HepG2 (cell line): ENCODE measurements around the gene NDUFS1. TPM values are rescaled to one million over a fixed set of nuclear protein-coding genes. Genes with fewer than 3 reads are reported as not detected.

Experiments
- ATAC-seq: fragments of 200-7000 bp; cut with Tn5 transposase; 3 replicates; pipeline ENCODE4 v1.9.1; 2020; ENCODE audit warnings: mild to moderate bottlenecking, moderate library complexity
- BruUV-seq: library from RNA; stranded (reverse); fragments of 400-500 nt; replicated peaks from 2 replicates; lab custom pipeline; 2021; lab: Mats Ljungman, UMichigan
- CTCF ChIA-PET: fragments of 300-600 bp; formaldehyde crosslinking; extraction: SDS; loops from one replicate; lab custom pipeline; 2021; ENCODE audit warnings: low total read pairs, inconsistent platforms, low intra/inter-chr PET ratio; lab: Yijun Ruan, JAX
- POLR2A ChIA-PET: fragments of 350-600 bp; sonication (Branson Sonifier 250); formaldehyde crosslinking; loops from one replicate; lab custom pipeline; 2020; ENCODE audit warnings: antibody characterized with exemption, inconsistent platforms; lab: Yijun Ruan, JAX
- DNase-seq: peaks from one replicate; pipeline ENCODE4 v3.0.0-alpha.2; 2015; ENCODE audit warnings: low spot score
- FAIRE-seq: peaks from 3 replicates; lab custom pipeline; 2011; peaks lifted over from hg19 to GRCh38; lab: Jason Lieb, UNC
- H2AFZ ChIP-seq: one replicate; pipeline ENCODE4 v1.6.1; 2011; ENCODE audit warnings: low read length, inconsistent platforms
- H3K27ac ChIP-seq: fragments of 300-600 bp; 3 replicates; pipeline ENCODE4 v1.8.0; 2011; ENCODE audit warnings: mixed run types, mild to moderate bottlenecking, mixed read lengths, low read length, inconsistent platforms; ENCODE audit not compliant: insufficient read depth; ENCODE audit errors: extremely low read length
- H3K27me3 ChIP-seq, 2 experiments: fragments of 200-600 bp in 1 of 2; 2 replicates in 1 of 2; 3 replicates in 1 of 2; pipeline versions ENCODE4 v1.6.0 to v1.8.0; 2011; ENCODE audit warnings: low read length in 2 of 2, mild to moderate bottlenecking in 2 of 2, moderate library complexity in 2 of 2, inconsistent platforms in 1 of 2; ENCODE audit not compliant: insufficient read depth in 2 of 2, control insufficient read depth in 1 of 2
- H3K36me3 ChIP-seq, 2 experiments: fragments of 200-600 bp in 1 of 2; replicated peaks in 1 of 2; 2 replicates in 1 of 2; 3 replicates in 1 of 2; pipeline versions ENCODE4 v1.5.1 to v1.8.0; 2011; ENCODE audit warnings: low read length in 2 of 2, inconsistent platforms in 1 of 2; ENCODE audit not compliant: insufficient read depth in 2 of 2, control insufficient read depth in 1 of 2
- H3K4me1 ChIP-seq: 2 replicates; pipeline ENCODE4 v1.5.1; 2012; ENCODE audit warnings: low read length, inconsistent platforms; ENCODE audit not compliant: insufficient read depth
- H3K4me2 ChIP-seq: 2 replicates; pipeline ENCODE4 v1.6.0; 2011; ENCODE audit warnings: low read depth, low read length, inconsistent platforms
- H3K4me3 ChIP-seq, 3 experiments: fragments of 200-600 bp in 1 of 3; sonication (generic), shearing (Covaris generic) in 1 of 3; replicated peaks in 1 of 3; 2 replicates each; pipeline ENCODE4 v1.5.1; 2011 to 2016; ENCODE audit warnings: low read length in 3 of 3, inconsistent platforms in 2 of 3, low read depth in 2 of 3, mild to moderate bottlenecking in 2 of 3, control low read depth in 1 of 3, mixed read lengths in 1 of 3; ENCODE audit not compliant: insufficient read depth in 1 of 3
- H3K79me2 ChIP-seq: one replicate; pipeline ENCODE4 v1.6.1; 2011; ENCODE audit warnings: low read length, inconsistent platforms; ENCODE audit not compliant: insufficient read depth
- H3K9ac ChIP-seq: 2 replicates; pipeline ENCODE4 v1.6.0; 2011; ENCODE audit warnings: mild to moderate bottlenecking, low read depth, low read length, inconsistent platforms; ENCODE audit not compliant: insufficient read depth
- H3K9me3 ChIP-seq: 2 replicates; pipeline ENCODE4 v1.5.1; 2012; ENCODE audit warnings: mild to moderate bottlenecking, low read length
- H4K20me1 ChIP-seq: 2 replicates; pipeline ENCODE4 v1.6.0; 2011; ENCODE audit warnings: inconsistent platforms, mild to moderate bottlenecking, low read length, moderate library complexity; ENCODE audit not compliant: insufficient read depth
- EHMT2 ChIP-seq: fragments of 200-600 bp; sonication (generic); IDR thresholded peaks from 2 replicates; pipeline ENCODE4 v1.7.0; 2017; ENCODE audit warnings: antibody characterized with exemption, low read depth, low read length, borderline replicate concordance
- NCOA1 ChIP-seq: sonication (generic); formaldehyde crosslinking; IDR thresholded peaks from 2 replicates; pipeline ENCODE4 v1.9.0; 2021; ENCODE audit warnings: missing genetic modification reagents
- TBP ChIP-seq: sonication (generic); formaldehyde crosslinking; IDR thresholded peaks from 2 replicates; pipeline ENCODE4 v1.5.0; 2020; ENCODE audit warnings: missing genetic modification reagents
- ZNF136 ChIP-seq: sonication (generic); formaldehyde crosslinking; IDR thresholded peaks from 2 replicates; pipeline ENCODE4 v1.8.1; 2022; ENCODE audit warnings: low read depth, mild to moderate bottlenecking, moderate library complexity, missing genetic modification reagents
- ZNF235 ChIP-seq: sonication (generic); formaldehyde crosslinking; IDR thresholded peaks from 2 replicates; pipeline ENCODE4 v1.8.1; 2023; ENCODE audit warnings: mild to moderate bottlenecking, missing genetic modification reagents, borderline replicate concordance
- ZNF260 ChIP-seq: sonication (generic); formaldehyde crosslinking; IDR thresholded peaks from 2 replicates; pipeline ENCODE4 v1.4.0; 2020; ENCODE audit warnings: missing genetic modification reagents, low read depth, mild to moderate bottlenecking, borderline replicate concordance
- ZNF629 ChIP-seq: sonication (generic); formaldehyde crosslinking; conservative IDR thresholded peaks from 2 replicates; pipeline ENCODE4 v1.5.0; 2020; ENCODE audit warnings: missing genetic modification reagents
- ZNF672 ChIP-seq: sonication (generic); formaldehyde crosslinking; IDR thresholded peaks from 2 replicates; pipeline ENCODE4 v1.8.1; 2022; ENCODE audit warnings: missing genetic modification reagents
- ZNF761 ChIP-seq: sonication (generic); formaldehyde crosslinking; conservative IDR thresholded peaks from 2 replicates; pipeline ENCODE4 v1.4.0; 2020; ENCODE audit warnings: mild to moderate bottlenecking, missing genetic modification reagents
- WGBS: methylation state at CpG from one replicate; pipeline ENCODE4 v1.1.6; 2017; ENCODE audit warnings: low lambda C conversion rate; 5-methylcytosine and 5-hydroxymethylcytosine counted together
- in situ Hi-C: cut with HindIII; loops from 2 replicates; pipeline ENCODE4 v1.10.0; 2017; ENCODE audit warnings: low pct_unique_long_range_greater_than_20kb; ENCODE audit not compliant: extremely low pct_ligation_motif_present
- intact Hi-C: fragments of 100-400 bp; cut with micrococcal nuclease; formaldehyde crosslinking; loops from one replicate; pipeline ENCODE4 v1.10.0; 2022; ENCODE audit not compliant: unreplicated experiment
- polyA plus RNA-seq, 8 experiments: library from polyadenylated mRNA; depleted of rRNA in 3 of 8; stranded (reverse) in 7 of 8; unstranded in 1 of 8; fragments of >200 nt; fragmentation: Illumina TruSeq in 4 of 8; extraction: Trizol in 4 of 8; gene quantifications; 2 replicates each; pipeline versions ENCODE4 v1.2.1 to v1.2.3, GENCODE V29; 2011 to 2016; ENCODE audit warnings: low read depth in 4 of 8, missing spikeins in 1 of 8, mixed read lengths in 1 of 8; ENCODE audit not compliant: insufficient read depth in 1 of 8
- total RNA-seq, 5 experiments: library from RNA; depleted of rRNA; stranded (reverse); fragments of >200 nt; fragmentation: Illumina TruSeq; extraction: Trizol; gene quantifications; 2 replicates each; pipeline ENCODE4 v1.2.3, GENCODE V29; 2016; ENCODE audit warnings: low read depth in 1 of 5
- TF ChIP-seq, protein P1 (sequence below): IDR thresholded peaks from 2 replicates; pipeline ENCODE4 v1.6.1; 2016; ENCODE audit warnings: mild to moderate bottlenecking
- TF ChIP-seq, protein P2 (sequence below): sonication (generic); formaldehyde crosslinking; IDR thresholded peaks from 2 replicates; pipeline ENCODE4 v1.5.0; 2020; ENCODE audit warnings: missing genetic modification reagents

Gene NDUFS1
- total and polyA plus RNA-seq, 2 of the 13 experiments (the other 11 are each of a cell fraction or from before 2014, with no cell fraction given) = 139 to 242 TPM

DNA sequence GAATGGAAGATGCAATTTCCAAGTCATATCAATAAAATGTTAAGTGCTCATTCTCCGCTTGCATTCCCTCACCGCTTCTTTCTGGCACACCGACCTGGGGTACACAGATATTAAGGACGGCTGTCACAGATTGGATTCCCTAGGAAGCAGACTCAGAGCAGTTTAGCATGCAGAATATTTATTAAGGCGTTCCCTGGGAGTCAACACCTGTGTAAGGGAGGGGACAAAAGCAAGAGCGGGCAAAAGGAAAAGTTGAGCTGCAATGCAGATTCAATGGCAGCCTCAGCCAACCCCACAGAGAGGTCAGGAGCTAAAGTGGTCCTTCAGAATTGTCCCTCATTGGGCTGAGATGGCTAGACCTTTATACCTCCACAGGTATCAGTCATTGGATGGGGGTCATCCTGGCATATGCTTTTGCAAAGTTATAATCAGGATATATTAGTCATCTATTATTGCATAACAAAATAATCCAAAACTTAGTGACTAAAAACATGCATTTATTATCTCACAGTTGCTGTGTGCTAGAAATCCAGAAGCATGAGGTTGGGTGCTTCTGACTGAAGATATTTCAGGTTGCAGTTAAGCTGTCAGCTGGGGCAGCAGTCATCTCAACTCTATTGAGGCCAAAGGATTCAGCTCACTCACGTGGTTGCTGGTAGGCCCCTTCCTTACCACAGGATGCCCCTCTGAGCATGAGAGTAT, 46.2 kb downstream of the NDUFS1 start:
- H3K36me3 ChIP-seq = peaks cover 0 to 2% of the 10 kb centered on the region in 2 experiments; a peak in 2 of 5 replicates
- TF ChIP-seq EHMT2 (no peak), TBP (CRISPR knock-in tag) (no peak), ZNF235 (CRISPR knock-in tag) (no peak), ZNF761 (CRISPR knock-in tag) (no peak), ZNF260 (CRISPR knock-in tag) (no peak), NCOA1 (CRISPR knock-in tag) (no peak), ZNF672 (CRISPR knock-in tag) (no peak), ZNF629 (no peak), ZNF136 (no peak)
- TF ChIP-seq, protein P1, sequence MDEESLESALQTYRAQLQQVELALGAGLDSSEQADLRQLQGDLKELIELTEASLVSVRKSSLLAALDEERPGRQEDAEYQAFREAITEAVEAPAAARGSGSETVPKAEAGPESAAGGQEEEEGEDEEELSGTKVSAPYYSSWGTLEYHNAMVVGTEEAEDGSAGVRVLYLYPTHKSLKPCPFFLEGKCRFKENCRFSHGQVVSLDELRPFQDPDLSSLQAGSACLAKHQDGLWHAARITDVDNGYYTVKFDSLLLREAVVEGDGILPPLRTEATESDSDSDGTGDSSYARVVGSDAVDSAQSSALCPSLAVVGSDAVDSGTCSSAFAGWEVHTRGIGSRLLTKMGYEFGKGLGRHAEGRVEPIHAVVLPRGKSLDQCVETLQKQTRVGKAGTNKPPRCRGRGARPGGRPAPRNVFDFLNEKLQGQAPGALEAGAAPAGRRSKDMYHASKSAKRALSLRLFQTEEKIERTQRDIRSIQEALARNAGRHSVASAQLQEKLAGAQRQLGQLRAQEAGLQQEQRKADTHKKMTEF (CRISPR knock-in tag) = no peak
- TF ChIP-seq, protein P2, sequence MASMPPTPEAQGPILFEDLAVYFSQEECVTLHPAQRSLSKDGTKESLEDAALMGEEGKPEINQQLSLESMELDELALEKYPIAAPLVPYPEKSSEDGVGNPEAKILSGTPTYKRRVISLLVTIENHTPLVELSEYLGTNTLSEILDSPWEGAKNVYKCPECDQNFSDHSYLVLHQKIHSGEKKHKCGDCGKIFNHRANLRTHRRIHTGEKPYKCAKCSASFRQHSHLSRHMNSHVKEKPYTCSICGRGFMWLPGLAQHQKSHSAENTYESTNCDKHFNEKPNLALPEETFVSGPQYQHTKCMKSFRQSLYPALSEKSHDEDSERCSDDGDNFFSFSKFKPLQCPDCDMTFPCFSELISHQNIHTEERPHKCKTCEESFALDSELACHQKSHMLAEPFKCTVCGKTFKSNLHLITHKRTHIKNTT (CRISPR knock-in tag) = no peak
- no peaks in the 10 kb centered on the region for H4K20me1 ChIP-seq
- POLR2A ChIA-PET = no interaction called here
- H3K9ac ChIP-seq = no peak overlapping the region
- H3K27me3 ChIP-seq = no peaks in the 10 kb centered on the region
- ATAC-seq (no peak; the same call in 2 of the 3 replicates), FAIRE-seq (no peak), DNase-seq (no peak)
- WGBS = 94% methylated on average over 7 of the region's 7 CpGs
- no peak overlapping the region for H2AFZ ChIP-seq
- H3K4me1 ChIP-seq = peaks cover 8% of the 10 kb centered on the region
- BruUV-seq = no TSS peak
- no peaks in the 10 kb centered on the region for H3K9me3 ChIP-seq
- H3K79me2 ChIP-seq = no peaks in the 10 kb centered on the region
- intact Hi-C loops = no loop called here
- H3K27ac ChIP-seq = no peak overlapping the region
- in situ Hi-C loops = no loop called here
- H3K4me2 ChIP-seq = no peak overlapping the region
- H3K4me3 ChIP-seq = no peak overlapping the region
- CTCF ChIA-PET = no interaction called here
